Activated gamma-delta T cell treated with Interleukin-2 at 50 U/mL for 16 hours (primary cell): Measurements from ENCODE around the gene ENOSF1.
A peak's percentile ranks its signal among the peaks of the same experiment; 100 is the strongest.
"Not testable (repeated sequence)": the region's sequence is repeated elsewhere in the genome, so short reads cannot be mapped to it uniquely, and the experiment has no call there.

Experiments used
- DNase-seq: peaks from one replicate; pipeline ENCODE4 v3.0.0-alpha.2; 2020

The ENOSF1 gene

DNA sequence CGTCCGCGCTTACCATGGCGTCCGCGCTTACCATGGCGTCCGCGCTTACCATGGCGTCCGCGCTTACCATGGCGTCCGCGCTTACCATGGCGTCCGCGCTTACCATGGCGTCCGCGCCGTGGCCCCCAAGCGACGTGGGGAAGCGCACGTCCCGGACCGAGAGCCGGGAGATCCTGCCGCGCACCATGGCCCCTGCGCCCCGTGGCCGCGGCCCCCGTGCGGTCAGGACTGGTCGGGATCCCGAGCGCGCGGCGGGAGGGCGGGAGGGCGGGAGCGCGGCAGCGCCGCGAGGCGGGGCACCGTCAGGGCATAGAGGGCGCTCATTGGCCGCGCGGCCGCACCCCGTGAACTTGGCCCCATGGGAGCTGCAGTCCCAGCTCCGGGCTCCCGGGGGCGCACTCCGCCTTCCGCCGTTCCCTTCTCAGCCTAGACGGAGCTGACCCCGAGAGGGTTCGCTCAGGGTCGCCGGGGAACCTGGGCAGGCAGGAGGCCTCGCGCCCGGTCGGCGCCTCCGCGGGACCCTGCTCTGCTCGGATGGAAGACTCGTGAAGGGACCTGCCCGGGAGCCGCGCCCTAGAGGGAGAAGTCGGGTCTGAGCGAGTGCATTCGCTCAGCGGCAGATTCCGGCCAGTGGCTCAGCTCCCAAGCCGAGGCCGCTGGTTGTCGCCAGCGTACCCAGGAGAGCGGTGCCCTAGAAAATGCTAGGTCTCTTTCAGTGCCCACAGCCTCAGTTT lies at the start of gene ENOSF1:
TSS of gene ENOSF1 (minus strand) at position 230 of the 734 bp plus-strand sequence. CDS start at position 187, 43 bp downstream.
- peak; percentile 75 for DNase-seq

DNA sequence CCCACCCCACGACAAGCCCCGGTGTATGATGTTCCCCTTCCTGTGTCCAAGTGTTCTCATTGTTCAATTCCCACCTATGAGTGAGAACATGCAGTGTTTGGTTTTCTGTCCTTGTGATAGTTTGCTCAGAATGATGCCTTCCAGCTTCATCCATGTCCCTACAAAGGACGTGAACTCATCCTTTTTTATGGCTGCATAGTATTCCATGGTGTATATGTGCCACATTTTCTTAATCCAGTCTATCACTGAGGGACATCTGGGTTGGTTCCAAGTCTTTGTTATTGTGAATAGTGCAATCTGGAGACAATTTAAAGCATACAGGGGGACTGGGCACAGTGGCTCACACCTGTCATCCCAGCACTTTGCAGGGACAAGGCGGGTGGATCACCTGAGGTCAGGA lies 47.4 kb upstream of the ENOSF1 start:
- not testable (repeated sequence) for DNase-seq

- no peak for DNase-seq
Observed at GRCh38 chr18:755506-755905, 43.1 kb upstream of the ENOSF1 start.

DNA sequence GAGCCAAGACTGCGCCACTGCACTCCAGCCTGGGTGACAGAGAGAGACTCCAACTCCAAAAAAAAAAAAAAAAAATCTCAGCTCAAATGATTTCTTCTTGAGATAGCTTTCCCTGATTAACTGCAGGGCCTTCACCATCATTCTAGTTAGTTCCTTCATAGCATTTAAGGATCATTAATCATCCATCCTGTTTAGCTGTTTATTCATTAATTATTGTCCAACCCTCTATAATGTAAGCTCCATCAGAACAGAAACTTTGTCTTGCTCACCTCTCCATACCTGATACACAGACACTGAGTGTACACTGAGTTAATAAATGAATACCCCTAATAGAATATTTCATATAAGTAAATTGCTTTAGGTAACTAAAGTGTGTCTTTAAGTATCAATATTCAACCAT lies 42.2 kb upstream of the ENOSF1 start:
- no peak for DNase-seq

DNA sequence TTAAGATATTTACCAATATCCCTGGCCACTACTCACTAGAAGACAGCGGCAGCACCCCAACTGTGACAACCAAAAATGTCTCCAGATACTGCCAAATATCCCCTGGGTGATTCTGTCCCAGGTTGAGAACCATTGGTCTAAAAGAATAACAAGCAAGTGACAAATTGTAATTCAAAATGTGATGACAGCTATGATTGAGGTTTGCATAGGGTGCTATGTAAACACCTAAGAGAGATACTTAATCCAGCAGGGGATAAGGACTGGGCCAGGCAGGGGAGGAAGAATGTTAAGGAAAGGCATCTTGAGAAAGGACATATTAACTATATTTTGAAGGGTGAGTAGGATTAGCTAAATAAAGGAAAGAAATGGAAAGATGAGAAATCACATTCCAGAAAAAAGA lies 38.0 kb upstream of the ENOSF1 start:
- no peak for DNase-seq

DNA sequence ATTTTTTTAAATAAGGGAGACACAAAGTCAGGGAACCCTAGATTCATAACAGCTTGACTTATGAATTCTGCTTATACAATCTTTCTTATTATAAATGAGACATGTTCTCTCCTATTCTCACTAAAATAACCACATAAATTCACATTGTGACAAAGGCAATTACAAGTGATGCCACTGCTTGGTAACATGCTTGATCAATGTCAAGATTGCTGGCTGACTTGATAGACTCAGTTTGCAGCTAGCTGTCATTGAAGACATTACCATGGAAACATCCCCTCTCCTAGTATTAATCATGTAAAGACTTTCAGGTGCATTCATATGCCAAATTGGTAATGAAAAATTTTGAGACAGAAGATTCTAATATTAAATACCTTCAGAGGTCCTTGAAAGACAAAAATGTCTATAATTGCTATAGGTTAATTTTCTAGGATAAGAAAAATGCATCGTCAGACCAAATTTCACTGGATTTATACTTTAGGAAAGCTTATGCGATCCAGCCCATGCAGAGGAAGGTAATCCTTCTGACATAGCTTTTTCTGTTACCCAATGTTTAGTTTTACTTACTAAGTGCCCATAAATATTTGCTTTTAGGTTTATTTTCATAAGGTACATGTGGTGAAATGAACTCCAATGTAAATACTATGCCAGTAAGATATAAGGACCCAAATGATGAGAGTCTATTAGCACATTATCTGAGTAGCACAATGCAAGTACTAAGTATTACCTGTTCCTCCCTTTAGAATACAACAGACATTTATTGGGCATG lies 32.6 kb upstream of the ENOSF1 start:
- DNase-seq = no peak

DNA sequence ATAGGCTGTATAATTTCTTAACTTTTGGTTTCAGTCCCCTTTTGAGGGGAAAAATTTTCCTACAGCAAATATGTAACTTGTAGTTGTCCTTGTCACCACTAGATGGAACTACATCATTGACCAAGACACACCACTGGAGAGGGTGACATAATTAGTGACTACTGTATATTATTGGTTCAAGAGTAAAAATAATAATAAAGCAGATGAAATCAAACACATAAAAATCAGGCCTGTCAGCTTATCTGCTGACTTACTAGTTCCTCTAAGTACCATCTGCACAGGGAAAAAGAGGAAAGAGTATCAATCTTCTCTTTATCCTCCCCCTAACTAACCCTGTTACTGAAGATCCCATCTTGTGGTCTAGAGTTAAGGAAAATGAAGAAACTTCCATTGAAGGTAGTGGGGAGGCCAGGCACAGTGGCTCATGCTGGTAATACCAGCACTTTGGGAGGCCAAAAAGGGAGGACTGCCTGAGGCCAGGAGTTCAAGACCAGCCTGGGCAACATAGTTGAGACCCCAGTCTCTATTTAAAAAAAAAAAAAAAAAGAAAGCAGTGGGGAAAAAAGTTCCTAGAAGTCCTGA lies 29.6 kb upstream of the ENOSF1 start:
- no peak for DNase-seq

DNA sequence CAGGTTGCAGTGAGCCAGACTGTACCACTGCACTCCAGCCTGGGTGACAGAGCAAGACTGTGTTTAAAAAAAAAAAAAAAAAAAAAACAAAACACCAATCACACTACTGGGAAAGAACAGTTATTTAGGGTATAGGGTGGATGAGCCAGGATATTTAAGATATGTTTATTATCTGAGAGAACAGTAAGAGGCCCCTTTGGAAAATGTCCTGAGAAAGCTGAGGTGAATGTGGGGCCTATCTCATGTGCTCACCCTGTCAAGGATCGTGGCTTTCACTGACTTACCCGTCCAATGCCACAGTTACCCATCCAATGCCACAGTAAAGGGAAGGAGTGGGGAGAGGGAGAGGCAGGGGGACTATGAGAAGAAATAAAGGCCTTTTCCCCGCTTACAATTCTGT lies 19.9 kb upstream of the ENOSF1 start:
- no peak for DNase-seq

DNA sequence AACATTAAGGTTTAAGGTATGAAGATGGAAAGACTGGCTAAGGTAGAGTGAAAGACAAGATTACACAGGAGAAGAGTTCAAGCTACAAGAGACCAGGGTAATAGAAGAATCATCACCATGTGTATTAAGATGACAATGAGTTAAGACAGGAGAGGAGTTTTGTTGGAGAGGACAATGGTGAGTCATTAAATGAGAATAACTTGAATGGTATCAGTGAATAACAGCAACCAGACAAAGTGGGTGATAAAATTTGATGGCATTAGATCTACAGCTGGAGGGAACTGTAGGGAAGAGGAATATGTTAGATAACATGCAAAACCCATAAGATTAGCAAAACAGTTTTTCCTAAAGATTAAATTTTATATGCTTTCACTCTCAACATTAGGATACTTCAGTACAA lies 18.8 kb upstream of the ENOSF1 start:
- DNase-seq = no peak

GRCh38 chr18:730692-731091 lies 18.3 kb upstream of the ENOSF1 start:
- DNase-seq = no peak

- DNase-seq = not testable (repeated sequence)
Observed at GRCh38 chr18:730120-730519, 17.7 kb upstream of the ENOSF1 start.

- DNase-seq = no peak
Observed at GRCh38 chr18:725646-726045, 13.2 kb upstream of the ENOSF1 start.

GRCh38 chr18:723541-724080 lies 11.2 kb upstream of the ENOSF1 start:
- DNase-seq = no peak

GRCh38 chr18:717003-717402 lies 4.6 kb upstream of the ENOSF1 start:
- DNase-seq = no peak

DNA sequence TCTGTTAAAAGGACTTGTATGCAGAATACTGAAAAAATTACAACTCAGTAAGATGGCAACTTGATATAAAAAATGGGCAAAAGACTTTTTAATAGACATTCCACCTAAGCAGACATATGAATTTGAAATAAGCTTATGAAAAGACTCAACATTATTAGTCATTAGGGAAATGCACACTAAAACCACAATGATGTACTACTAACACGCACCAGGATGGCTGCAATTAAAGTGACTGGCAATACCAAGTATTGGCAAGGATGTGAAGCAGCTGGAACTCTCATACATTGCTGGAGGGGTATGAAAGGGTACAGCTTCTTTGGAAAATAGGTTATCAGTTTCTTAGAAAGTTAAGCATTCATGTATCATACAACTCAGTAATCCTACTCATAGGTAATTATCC lies 3.2 kb upstream of the ENOSF1 start:
- DNase-seq = no peak

DNA sequence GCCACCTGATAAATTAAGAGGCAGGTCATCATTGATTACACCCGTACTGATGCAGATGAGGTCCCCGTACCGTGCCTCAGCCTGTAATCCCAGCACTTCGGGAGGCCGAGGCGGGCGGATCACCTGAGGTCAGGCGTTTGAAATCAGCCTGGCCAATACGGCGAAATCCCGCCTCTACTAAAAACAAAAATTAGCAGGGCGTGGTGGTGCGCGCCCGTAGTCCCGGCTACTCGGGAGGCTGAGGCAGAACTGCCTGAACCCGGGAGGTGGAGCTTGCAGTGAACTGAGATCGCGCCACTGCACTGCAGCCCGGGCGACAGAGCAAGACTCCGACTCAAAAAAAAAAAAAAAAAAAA lies 683 bp upstream of the ENOSF1 start:
- no peak for DNase-seq

DNA sequence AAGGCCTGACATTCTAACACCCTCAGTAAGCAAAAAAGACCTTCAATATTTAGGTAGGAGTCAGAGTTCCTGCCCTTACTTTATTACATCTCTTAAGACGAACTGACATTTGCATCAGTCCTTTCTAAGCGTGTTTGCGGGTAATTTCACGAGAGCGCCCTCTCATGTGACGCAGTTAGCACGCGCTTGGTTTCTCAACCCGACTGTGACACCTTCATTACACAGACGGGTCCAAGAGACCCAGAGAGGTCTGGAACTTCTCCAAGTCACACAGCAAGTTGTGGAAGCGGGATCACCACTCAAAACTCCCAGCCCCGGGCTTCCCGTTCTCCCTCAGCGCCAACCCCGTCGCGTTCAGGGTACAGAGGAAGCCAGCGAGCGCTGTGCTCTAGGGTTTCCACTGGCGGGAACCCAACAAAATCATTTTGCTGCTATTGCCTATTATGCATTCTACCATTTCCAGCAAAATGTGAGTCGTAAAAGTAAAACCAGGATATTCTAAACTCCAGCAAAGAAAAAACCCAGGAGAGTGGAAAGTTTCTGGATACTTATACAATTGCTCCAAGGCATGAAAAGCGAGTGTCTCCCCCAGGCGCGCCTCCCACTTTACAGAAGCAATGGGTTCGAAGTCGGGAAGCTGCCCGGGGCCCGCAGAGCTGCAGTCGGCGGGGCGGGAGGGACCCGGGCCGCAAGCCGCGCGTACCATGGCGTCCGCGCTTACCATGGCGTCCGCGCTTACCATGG lies 601 bp downstream of the ENOSF1 start:
- DNase-seq = peak; percentile 60

- no peak for DNase-seq
Observed at GRCh38 chr18:711310-711656, 1.1 kb downstream of the ENOSF1 start.

- no peak for DNase-seq
Observed at GRCh38 chr18:710418-711300, 1.8 kb downstream of the ENOSF1 start.

DNA sequence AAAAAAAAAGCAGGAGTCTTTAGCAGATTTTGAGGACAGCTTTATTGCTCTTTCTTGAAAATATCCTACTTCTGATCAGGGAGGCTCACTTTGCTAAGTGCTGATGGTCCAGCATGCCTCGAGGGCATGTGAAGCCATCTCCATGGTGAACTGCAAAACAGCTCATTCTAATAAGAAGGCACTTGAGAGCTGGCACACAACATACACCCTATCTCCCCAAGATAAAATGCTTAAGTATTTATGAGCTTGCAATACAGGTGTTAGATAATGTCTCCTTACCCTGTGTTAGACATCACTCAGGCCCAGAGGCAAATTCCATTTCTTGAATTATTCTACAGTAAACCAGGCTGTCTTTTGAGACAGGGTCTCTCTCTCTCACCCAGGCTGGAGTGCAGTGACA lies 2.7 kb downstream of the ENOSF1 start:
- DNase-seq = no peak

GRCh38 chr18:708096-708495 lies 4.3 kb downstream of the ENOSF1 start:
- DNase-seq = no peak

DNA sequence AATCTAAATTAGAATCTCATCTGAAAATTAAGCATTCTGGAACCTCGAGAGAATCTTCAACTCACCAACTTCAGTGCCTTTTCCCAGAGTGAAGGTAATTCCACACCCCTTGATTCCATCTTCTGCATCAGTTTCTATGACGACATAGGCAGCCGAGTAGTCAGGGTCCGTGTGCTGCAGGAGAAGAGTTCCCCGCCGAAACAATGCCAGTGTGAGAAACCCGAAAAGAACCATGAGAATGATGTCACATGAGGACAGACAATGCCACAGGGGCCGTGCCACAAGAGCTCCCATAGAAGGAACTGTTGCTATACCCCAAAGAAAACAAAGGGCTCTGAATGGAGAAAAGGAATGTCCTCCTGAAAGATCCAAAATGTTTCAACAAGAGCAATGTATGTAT lies 6.0 kb downstream of the ENOSF1 start:
- no peak for DNase-seq
